ENCODE data around the gene GRID2.

- no peak for TF ChIP-seq CTCF (IDR thresholded peaks at IDR 0.05)
- TF ChIP-seq POLR2A (IDR thresholded peaks at IDR 0.05), result no peak
Measured at GRCh38 chr4:93770201-93770600, 1466.4 kb downstream of the GRID2 start.

Data from thyroid gland (tissue), 4 donors.